HCT116 (cell line): ENCODE measurements around the gene PNMA8C.

Experiments
- CTCF ChIP-seq, 3 experiments: fragments of 200-600 bp in 1 of 3; sonication (generic) in 1 of 3; IDR thresholded peaks in 2 of 3; conservative IDR thresholded peaks in 1 of 3; 2 replicates each; pipeline ENCODE4 v1.5.1; 2012 to 2017; ENCODE audit warnings: low read depth in 2 of 3, low read length in 2 of 3, antibody characterized with exemption in 1 of 3, borderline replicate concordance in 1 of 3, control low read depth in 1 of 3, mild to moderate bottlenecking in 1 of 3, mixed read lengths in 1 of 3, mixed run types in 1 of 3, moderate library complexity in 1 of 3; ENCODE audit not compliant: insufficient read depth in 1 of 3
- EZH2 ChIP-seq: fragments of 200-600 bp; sonication (generic); IDR thresholded peaks from 2 replicates; pipeline ENCODE4 v1.6.1; 2017; ENCODE audit warnings: antibody characterized with exemption, mixed run types
- POLR2A ChIP-seq: IDR thresholded peaks from 2 replicates; pipeline ENCODE4 v1.7.0; 2011; ENCODE audit warnings: borderline replicate concordance; ENCODE audit not compliant: insufficient read depth, insufficient read length; ENCODE audit errors: extremely low read depth
- ZNF274 ChIP-seq: fragments of 200-500 bp; sonication (Bioruptor generic); IDR thresholded peaks from 2 replicates; pipeline ENCODE4 v1.6.1; 2014; ENCODE audit warnings: mild to moderate bottlenecking, low read depth, low read length, inconsistent platforms

DNA sequence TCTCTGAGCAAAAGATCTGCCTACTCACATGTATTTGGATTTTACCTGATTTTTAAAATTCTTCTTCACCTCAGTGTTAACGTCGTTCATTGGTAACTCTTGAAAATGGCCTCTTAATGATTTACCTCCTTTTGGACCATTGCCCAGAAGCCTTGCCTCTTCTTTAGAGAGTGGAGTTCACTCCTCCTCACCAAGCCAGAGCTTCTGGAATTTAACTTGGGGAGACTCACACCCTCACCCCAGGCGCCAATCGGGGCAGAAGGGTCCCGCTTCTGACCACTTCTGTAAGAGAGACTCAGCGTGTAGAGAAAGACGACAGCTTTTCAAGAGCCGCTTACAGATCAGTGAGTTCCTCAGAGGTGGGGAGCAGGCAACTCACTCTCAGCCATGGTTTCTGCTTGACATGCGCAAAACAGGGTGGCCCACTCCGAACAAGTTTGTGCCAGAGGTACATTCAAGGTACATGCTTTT is 2.7 kb downstream of the PNMA8C start:
- TF ChIP-seq ZNF274 (no peak), EZH2 (no peak), POLR2A (no peak), CTCF (IDR thresholded peaks at IDR 0.05 in 2 of 3, conservative IDR thresholded peaks at IDR 0.05 in 1 of 3; ENCODE audit: borderline replicate concordance in 1 of 3, insufficient read depth in 1 of 3, low read depth in 2 of 3, low read length in 2 of 3) (no peak)
